HepG2 (cell line): ENCODE measurements around the gene TIMP4. TPM values are rescaled to one million over a fixed set of nuclear protein-coding genes. Genes with fewer than 3 reads are reported as not detected.

ENCODE experiments used
- BRD4 ChIP-seq: sonication (generic); formaldehyde crosslinking; IDR thresholded peaks from 2 replicates; pipeline ENCODE4 v1.4.0; 2020; ENCODE audit warnings: missing genetic modification reagents
- E2F5 ChIP-seq: sonication (generic); formaldehyde crosslinking; conservative IDR thresholded peaks from 2 replicates; pipeline ENCODE4 v1.4.0; 2020; ENCODE audit warnings: missing genetic modification reagents
- MTF2 ChIP-seq: sonication (generic); formaldehyde crosslinking; IDR thresholded peaks from 2 replicates; pipeline ENCODE4 v1.5.0; 2020; ENCODE audit warnings: missing genetic modification reagents, borderline replicate concordance
- NR1H2 ChIP-seq: sonication (generic); formaldehyde crosslinking; IDR thresholded peaks from 2 replicates; pipeline ENCODE4 v1.8.1; 2022; ENCODE audit warnings: low read depth, missing genetic modification reagents, borderline replicate concordance
- PRMT3 ChIP-seq: sonication (generic); formaldehyde crosslinking; IDR thresholded peaks from 2 replicates; pipeline ENCODE4 v1.8.1; 2022; ENCODE audit warnings: low read depth, mild to moderate bottlenecking, moderate library complexity, missing genetic modification reagents, borderline replicate concordance
- ZFAT ChIP-seq: sonication (generic); formaldehyde crosslinking; conservative IDR thresholded peaks from 2 replicates; pipeline ENCODE4 v1.8.1; 2023; ENCODE audit warnings: missing genetic modification reagents, inconsistent platforms
- ZNF292 ChIP-seq: sonication (generic); formaldehyde crosslinking; IDR thresholded peaks from 2 replicates; pipeline ENCODE4 v1.8.1; 2022; ENCODE audit warnings: mild to moderate bottlenecking, low read depth, missing genetic modification reagents, borderline replicate concordance
- polyA plus RNA-seq, 8 experiments: library from polyadenylated mRNA; depleted of rRNA in 3 of 8; stranded (reverse) in 7 of 8; unstranded in 1 of 8; fragments of >200 nt; fragmentation: Illumina TruSeq in 4 of 8; extraction: Trizol in 4 of 8; gene quantifications; 2 replicates each; pipeline versions ENCODE4 v1.2.1 to v1.2.3, GENCODE V29; 2011 to 2016; ENCODE audit warnings: low read depth in 4 of 8, missing spikeins in 1 of 8, mixed read lengths in 1 of 8; ENCODE audit not compliant: insufficient read depth in 1 of 8
- total RNA-seq, 5 experiments: library from RNA; depleted of rRNA; stranded (reverse); fragments of >200 nt; fragmentation: Illumina TruSeq; extraction: Trizol; gene quantifications; 2 replicates each; pipeline ENCODE4 v1.2.3, GENCODE V29; 2016; ENCODE audit warnings: low read depth in 1 of 5
- TF ChIP-seq, protein P1 (sequence below): sonication (generic); formaldehyde crosslinking; IDR thresholded peaks from 2 replicates; pipeline ENCODE4 v1.5.1; 2020; ENCODE audit warnings: mild to moderate bottlenecking, missing genetic modification reagents
- TF ChIP-seq, protein P2 (sequence below): conservative IDR thresholded peaks from 2 replicates; pipeline ENCODE4 v1.6.1; 2018; ENCODE audit warnings: missing genetic modification reagents

TIMP4 gene
- total and polyA plus RNA-seq, 2 of the 13 experiments (the other 11 are each of a cell fraction or from before 2014, with no cell fraction given): 0.05 to 0.07 TPM

DNA sequence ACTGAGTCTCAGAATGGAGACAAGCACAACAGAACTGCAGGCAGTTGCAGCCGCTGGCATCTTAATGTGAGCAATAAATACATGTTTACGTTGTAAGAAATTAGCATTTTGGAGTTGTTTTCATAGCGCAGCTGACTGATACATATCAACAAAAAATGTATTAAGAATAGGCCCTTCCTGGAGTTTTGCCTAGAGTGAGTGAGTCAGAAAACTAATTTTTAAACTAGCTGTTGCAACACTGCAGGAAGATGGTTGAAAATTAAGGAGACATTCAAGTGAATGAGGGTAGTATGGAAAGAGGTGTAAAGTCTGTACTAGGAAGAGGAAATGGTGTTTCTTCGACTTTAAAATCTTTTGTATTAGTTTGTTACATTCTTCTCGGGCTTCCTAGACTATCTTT lies 39.6 kb upstream of the TIMP4 start (continued):
- TF ChIP-seq, protein P1, sequence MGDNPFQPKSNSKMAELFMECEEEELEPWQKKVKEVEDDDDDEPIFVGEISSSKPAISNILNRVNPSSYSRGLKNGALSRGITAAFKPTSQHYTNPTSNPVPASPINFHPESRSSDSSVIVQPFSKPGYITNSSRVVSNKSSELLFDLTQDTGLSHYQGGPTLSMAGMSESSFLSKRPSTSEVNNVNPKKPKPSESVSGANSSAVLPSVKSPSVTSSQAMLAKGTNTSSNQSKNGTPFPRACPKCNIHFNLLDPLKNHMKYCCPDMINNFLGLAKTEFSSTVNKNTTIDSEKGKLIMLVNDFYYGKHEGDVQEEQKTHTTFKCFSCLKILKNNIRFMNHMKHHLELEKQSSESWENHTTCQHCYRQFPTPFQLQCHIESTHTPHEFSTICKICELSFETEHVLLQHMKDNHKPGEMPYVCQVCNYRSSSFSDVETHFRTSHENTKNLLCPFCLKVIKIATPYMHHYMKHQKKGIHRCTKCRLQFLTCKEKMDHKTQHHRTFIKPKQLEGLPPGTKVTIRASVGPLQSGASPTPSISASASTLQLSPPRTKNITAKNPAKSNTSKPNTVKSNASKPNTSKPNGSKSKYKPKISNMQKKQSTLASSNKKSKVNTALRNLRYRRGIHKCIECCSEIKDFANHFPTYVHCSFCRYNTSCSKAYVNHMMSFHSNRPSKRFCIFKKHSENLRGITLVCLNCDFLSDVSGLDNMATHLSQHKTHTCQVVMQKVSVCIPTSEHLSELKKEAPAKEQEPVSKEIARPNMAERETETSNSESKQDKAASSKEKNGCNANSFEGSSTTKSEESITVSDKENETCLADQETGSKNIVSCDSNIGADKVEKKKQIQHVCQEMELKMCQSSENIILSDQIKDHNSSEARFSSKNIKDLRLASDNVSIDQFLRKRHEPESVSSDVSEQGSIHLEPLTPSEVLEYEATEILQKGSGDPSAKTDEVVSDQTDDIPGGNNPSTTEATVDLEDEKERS: no peak
- TF ChIP-seq ZNF292: no peak
- TF ChIP-seq E2F5: no peak
- no peak for TF ChIP-seq PRMT3 (CRISPR knock-in tag)
- TF ChIP-seq NR1H2: no peak
- TF ChIP-seq ZFAT (CRISPR knock-in tag): no peak
- TF ChIP-seq, protein P2, sequence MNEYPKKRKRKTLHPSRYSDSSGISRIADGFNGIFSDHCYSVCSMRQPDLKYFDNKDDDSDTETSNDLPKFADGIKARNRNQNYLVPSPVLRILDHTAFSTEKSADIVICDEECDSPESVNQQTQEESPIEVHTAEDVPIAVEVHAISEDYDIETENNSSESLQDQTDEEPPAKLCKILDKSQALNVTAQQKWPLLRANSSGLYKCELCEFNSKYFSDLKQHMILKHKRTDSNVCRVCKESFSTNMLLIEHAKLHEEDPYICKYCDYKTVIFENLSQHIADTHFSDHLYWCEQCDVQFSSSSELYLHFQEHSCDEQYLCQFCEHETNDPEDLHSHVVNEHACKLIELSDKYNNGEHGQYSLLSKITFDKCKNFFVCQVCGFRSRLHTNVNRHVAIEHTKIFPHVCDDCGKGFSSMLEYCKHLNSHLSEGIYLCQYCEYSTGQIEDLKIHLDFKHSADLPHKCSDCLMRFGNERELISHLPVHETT (CRISPR knock-in tag): no peak
- no peak for TF ChIP-seq BRD4
- no peak for TF ChIP-seq MTF2 (CRISPR knock-in tag)
- TF ChIP-seq, all 625 proteins: peak for 0
